Measurements from ENCODE around the gene PELI3.
A peak's percentile ranks its signal among the peaks of the same experiment; 100 is the strongest.
"Not testable (repeated sequence)": the region's sequence is repeated elsewhere in the genome, so short reads cannot be mapped to it uniquely, and the experiment has no call there.

The PELI3 gene, protein sequence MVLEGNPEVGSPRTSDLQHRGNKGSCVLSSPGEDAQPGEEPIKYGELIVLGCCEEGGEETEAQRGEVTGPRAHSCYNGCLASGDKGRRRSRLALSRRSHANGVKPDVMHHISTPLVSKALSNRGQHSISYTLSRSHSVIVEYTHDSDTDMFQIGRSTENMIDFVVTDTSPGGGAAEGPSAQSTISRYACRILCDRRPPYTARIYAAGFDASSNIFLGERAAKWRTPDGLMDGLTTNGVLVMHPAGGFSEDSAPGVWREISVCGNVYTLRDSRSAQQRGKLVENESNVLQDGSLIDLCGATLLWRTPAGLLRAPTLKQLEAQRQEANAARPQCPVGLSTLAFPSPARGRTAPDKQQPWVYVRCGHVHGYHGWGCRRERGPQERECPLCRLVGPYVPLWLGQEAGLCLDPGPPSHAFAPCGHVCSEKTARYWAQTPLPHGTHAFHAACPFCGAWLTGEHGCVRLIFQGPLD

DNA sequence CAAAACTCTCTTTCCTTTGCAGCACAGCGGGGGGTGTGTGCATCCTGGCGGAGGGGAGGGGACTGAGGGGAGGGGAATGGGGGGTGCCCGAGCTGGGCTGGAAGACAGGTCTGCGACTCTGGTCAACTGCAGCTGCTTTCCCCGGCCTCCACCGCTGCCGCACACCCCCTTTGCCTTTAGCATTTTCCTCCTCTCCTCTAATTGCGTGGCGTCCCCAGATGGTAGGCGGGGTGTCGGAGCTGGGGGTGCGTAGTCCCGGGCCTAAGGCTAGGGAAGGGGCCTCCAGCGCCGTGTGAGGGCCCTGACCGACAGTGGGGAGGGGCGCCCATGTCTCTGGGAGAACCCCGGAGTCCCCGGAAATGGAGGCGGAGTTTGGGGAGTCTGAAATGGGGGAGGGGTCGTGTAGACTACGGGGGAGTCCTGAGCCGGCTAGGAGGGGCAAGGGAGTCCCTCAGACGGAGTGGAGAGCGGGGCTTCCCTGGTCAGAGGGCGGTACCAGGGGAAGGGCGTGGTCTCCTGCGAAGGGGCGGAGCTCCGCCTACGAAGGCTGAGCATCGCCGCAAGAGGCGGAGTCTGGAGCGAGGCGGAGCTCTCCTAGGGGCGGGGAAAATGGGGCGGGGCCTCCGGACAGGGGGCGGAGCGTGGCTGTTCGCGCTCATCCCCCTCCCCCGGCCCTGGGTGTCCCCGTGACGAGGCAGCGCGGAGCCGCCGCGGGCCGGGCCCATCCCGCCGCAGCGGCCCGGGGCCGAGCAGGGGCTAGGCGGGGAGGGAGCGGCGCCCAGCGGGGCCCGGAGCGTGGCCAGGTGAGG is at the start of gene PELI3:
Gene PELI3 (plus strand): TSS at position 681 of the 809 bp plus-strand sequence. CDS start 1,224 bp downstream, outside the sequence.
- DNase-seq (ENCODE audit: low read depth), result peak; percentile 88

DNA sequence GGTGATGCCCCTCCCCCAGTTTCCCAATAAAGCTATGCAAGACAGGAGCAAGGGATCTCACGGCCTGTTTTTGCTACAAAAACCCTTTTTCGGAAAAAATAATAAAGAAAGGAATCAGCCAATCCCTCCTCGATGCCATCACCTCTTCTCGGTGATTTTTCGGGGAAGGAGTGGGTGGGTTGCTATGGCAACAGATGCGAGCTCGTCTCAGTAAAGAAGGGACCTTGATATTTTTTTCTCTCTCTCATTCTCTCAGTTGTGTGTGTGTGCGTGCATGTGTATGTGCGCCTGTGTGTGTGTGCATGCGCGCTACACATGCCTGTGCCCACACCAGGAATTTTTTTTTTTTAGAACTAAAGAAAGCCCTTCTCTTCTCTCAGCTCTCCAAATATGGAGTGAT is 49.7 kb upstream of the PELI3 start:
- DNase-seq (ENCODE audit: low read depth), result no peak

DNA sequence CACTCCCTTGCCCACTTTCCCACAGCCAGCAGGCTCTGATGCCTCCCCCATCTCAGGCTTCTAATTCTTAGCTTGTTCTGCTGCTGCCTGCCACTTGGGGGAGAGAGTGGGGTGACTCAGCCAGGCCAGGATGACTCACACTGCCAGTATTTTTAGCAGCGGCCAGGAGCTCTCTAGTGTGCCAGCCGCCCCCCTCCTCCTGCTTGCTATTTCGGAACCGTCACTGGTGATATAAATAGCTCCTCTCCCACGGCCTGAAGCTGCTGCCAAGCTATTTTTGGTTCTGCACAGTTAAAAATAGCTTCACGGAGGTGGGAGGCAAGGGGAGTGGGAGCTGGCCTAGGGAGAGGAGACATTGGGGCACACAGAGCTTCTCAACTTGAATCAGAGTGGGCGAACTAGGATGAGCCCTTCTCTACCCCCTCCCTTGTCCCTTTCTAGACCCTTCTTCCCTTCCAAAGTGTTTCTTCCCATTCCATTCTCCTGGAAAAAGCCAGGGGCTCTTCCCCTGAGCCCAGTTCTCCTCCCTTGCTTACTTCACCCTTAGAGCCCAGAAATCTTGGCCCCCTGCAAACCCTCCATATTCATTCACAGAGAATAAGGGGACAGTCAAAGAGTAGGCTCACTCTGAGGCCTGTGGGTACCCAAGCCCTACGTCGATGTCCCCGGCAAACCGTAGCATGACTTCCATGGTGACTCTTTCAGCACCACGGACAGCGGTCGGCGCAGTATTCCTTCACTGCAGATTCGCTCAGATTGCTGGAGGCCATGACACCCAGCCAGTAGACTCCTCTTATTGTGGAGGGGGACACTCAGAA is 48.3 kb upstream of the PELI3 start:
- peak; percentile 35 for DNase-seq (ENCODE audit: low read depth)

DNA sequence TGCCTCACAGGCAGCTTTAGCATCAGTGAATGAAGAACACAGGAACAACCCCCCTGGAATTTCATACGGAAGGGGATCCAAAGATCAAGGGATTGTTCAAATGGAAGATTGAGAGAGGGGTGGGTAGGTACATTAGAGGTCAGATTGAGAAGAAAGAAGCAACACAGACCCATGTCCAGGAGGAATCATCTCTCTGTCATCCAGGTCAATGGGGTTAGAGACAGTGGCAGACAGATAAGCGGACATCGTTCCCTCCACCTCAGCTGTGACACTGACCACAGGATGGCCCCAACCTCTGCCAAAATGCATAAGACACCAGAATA is 47.8 kb upstream of the PELI3 start:
- DNase-seq (ENCODE audit: low read depth), result no peak

DNA sequence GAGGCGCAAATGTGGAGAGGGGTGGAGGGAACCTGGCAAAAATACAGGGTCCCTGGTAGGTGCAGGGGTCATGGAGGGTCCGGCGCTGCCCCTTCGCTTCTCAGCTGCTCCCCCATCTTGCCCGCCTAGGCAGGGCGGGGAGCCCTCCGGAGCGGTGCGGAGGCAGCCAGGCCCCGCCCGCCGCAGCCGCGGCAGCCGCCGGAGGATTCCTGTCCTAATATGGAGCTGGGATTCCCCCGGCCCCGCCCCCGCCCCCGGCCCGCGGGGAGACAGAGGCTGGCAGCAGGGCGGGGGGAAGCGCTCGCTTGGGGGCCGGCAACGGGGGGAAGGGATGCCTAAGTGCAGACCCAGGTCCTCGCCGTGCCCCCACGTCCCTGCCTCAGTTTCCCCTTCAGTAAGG is 46.9 kb upstream of the PELI3 start:
- DNase-seq (ENCODE audit: low read depth), result no peak

DNA sequence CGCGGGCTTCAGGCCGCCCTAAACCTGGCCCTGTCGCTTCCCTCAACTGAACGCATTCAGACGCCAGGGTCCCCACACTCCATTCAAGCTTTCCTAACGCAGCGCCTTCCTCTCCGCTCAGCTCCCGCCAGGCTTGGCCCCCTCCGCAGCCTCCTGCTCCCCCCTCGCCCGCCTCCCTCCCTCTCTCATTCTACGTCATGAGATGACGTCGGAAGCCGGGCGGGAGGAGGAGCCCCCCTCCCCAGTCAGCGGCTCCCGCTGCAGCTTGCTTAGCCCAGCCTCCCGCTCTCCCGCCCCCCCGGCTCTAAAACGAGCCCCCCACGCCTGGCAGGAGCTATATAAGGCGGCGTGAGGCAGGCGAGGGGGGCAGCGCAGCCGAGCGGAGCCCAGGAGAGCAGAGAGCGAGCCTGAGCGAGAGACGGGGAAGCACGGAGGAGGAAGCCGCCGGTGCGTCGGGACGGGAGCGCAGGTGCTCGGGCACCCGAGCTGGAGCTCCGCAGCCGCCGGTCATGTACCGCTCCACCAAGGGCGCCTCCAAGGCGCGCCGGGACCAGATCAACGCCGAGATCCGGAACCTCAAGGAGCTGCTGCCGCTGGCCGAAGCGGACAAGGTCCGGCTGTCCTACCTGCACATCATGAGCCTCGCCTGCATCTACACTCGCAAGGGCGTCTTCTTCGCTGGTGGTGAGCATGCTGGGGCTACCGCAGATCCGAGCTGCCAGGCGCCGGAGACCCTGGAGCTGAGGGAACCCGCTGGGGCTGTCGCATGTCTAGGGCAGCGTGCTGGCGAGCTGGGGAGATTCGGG is 45.8 kb upstream of the PELI3 start, which contains the start of gene NPAS4:
Gene NPAS4 (plus strand): TSS at position 365 of the 806 bp plus-strand sequence. CDS start 145 bp downstream, at position 510.
- no peak for DNase-seq (ENCODE audit: low read depth)

DNA sequence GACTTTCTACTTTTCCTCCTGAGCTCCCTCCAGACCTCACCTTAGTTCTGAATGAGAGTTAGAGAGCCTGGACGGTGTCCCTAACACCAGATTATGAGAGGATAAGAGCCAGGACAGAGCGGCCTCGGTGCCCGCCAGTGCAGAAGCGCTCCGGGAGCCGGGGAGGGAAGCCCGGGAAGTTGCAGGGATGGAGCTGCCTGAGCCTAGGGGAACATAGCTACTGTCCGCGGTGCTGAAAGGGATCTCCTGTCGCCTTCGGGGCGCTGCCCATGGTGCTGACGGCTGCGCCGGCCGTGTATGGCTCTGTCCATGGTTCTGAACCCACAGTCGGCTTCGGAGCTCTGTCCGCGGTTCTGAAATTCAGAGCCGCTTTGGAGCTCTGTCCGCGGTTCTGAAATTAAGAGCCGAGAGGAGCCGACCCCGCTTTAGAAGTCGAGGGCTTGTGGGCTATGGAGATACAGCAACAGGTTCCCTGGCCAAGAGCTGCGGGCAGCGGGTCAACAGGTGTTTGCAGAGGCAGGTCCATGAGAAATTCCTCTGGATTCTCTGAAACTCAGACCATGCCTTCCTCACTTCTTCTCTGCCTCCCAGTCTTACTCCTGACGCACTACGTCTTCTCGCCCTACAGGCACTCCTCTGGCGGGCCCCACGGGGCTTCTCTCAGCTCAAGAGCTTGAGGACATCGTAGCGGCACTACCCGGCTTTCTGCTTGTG is 45.1 kb upstream of the PELI3 start:
- DNase-seq (ENCODE audit: low read depth), result peak; percentile 79

DNA sequence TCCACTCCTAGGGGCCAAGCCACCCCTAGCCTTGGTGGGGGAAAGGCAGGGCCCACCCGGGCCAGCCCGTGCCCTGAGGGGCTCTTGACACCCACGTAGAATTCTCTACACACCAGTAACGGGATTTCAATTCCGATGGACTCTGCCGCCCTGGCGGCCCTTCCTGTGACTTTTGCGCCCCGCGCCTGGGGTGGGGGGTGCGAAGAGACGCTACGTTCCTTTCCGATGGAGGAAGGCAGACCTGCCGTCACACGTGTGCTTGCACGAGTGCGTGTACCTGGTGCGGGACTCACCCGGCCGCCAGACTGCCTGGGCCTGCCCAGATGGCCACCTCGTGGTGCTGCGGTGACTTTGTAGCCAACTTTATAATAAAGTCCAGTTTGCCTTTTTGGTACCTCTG is 40.4 kb upstream of the PELI3 start:
- no peak for DNase-seq (ENCODE audit: low read depth)

DNA sequence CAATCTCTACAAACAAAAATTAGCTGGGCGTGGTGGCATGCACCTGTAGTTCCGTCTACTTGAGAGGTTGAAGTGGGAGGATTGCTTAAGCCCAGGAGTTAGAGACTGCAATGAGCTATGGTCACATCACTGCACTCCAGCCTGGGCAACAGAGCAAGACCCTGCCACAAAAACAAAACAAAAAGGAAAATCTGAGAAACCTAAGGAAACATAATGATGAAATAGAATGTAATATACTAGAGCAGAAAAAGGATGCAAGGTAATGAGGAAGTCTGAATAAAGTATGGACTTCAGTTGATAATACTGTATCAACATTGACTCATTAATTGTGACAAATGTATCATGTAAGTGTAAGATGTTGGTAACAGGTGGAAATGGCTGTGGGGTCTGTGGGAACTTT is 37.8 kb upstream of the PELI3 start:
- no peak for DNase-seq (ENCODE audit: low read depth)

DNA sequence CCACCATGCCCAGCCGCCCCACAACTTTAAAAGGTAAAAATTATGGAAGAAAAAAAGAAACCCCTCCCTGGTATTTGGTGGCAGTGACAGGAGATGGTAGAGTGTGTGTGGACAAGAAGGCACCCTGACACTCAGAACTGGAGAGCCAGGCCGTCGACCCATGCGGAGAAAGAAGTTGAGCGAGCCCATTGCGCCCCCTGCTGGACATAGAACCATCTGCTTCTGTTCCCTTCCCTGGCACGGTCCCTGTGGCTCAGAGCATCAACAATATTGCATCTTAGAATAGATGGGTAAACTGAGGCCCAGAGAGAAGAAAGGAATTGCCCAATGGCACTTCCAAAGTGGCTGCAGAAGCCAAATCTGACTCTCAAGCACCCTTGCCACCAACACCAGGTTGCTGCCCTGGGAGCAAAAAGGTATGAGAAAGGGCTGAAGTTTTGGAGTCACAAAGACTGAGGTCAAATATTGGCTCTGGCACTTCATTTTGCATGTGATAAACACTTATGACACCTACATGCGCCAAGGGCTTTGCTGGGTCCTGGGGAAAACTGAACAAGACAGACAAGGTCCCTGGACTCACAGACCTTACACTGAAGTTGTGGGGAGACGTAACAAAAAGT is 36.6 kb upstream of the PELI3 start:
- peak; percentile 59 for DNase-seq (ENCODE audit: low read depth)

DNA sequence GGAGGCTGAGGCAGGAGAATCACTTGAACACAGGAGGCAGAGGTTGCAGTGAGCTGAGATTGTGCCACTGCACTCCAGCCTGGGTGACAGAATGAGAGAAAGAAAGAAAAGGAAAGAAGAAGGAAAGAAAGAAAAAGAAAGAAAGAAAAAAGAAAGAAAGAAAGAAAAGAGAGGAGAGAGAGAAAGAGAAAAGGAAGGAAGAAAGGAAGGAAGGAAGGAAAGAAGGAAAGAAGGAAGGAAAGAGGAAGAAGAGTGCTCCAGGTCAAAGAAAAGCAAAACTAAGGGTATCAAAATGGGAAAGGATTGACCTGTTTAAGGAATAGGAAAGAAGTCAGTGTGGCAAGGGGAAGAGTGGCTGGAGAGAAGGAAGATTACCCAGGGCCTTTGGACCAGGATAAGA is 35.4 kb upstream of the PELI3 start:
- DNase-seq (ENCODE audit: low read depth), result not testable (repeated sequence)

DNA sequence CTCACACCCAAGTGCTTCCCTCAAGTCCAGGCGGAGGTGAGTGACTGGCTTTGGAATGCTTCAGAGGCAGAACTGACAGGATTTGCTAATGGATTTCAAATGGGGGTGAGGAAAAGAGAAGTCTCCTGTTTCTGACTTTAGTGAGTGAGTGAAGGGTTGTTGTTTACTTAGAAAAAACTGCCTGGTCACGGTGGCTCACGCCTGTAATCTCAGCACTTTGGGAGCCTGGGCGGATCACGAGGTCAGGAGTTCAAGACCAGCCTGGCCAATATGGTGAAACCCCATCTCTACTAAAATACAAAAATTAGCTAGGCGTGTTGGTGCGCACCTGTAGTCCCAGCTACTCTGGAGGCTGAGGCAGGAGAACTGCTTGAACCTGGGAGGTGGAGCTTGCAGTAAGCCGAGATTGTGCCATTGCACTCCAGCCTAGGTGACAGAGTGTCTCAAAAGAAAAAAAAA is 34.8 kb upstream of the PELI3 start:
- DNase-seq (ENCODE audit: low read depth), result not testable (repeated sequence)

DNA sequence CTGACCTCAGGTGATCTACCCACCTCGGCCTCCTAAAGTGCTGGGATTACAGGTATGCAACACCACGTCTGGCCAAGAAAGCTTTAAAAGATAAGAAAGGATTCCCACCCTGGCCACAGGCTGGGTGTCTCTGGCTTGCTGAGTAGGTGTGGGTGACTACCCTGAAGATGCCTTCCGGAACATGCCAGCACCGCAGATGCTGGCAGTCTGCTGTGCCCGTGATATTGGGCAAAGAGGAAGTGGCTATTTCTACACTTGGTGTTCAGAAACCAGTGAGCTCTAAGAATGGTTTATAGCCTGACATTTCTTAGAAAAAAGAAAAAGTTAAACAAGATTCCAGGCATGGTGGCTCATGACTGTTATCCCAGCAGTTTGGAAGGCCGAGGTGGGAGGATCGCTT is 34.1 kb upstream of the PELI3 start:
- no peak for DNase-seq (ENCODE audit: low read depth)

DNA sequence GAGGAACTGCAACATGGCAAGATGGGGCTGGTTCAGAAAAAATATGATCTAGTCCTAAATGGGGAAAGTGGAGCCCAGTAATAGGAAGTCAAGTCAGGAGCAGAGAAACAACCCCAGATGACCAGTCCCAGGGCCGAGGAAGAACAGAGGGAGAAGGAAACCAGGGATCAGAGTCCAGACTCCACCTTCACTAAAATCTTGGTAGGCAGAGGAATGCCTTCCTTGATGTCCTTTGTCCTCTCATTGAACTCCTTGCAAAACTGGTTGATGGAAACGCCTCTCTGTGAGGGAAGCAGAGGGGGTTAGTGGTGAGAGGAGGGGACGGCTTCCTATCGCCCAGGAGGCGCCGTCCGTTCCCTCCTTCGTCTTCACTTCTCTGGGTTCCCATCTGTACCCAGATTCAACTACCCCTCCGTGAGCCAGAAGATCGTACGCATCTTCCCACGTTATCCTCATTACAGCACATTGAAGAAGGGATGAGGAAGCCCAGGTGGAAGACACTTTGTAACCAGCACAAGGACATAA is 28.7 kb upstream of the PELI3 start:
- no peak for DNase-seq (ENCODE audit: low read depth)

DNA sequence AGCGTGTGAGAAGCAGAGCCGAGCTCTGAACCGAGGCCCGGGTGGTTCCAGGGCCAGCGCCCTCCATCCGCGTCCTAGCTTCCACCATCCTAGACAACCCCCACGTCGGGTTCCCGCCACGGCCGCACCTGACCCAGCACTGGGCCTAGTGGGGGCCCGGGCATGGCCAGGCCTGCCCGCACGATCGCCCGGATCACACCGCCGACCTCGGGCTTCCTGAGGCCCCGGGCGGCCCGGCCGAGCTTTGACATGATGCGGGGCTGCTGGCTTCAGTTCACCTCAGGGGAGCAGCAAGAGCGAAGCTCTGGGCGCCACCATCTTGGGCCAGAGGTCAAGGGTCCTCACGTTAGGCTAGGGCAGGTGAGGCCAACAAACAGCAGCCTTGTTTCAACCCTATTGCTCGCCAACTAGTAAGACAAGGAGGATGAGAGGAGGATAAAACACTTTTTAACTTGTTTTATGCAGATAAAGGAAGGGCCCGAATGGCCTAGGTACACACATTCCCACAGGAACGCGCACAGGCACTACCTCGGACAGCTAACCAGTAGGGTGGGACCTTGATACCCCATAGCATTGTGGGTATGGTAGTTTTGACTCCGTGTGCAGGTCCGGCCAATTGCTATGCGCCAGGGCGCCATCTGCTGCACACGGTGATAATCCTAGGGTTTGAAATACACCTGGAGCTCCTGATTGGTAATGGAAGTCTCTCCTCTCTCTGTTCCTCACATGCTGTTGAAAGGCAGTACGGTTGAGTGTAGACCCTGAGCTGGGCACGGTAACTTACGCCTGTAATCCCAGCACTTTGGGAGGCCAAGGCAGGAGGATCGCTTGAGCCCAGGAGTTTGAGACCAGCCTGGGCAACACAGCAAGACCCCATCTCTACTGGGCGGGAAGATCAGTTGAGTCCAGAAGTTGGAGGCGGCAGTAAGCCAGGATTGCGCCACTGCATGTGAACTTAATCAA is 27.9 kb upstream of the PELI3 start, which contains the start of gene MRPL11:
Gene MRPL11 (minus strand): TSS at position 345 of the 963 bp plus-strand sequence. CDS start 94 bp downstream, at position 251.
- peak; percentile 78 for DNase-seq (ENCODE audit: low read depth)

DNA sequence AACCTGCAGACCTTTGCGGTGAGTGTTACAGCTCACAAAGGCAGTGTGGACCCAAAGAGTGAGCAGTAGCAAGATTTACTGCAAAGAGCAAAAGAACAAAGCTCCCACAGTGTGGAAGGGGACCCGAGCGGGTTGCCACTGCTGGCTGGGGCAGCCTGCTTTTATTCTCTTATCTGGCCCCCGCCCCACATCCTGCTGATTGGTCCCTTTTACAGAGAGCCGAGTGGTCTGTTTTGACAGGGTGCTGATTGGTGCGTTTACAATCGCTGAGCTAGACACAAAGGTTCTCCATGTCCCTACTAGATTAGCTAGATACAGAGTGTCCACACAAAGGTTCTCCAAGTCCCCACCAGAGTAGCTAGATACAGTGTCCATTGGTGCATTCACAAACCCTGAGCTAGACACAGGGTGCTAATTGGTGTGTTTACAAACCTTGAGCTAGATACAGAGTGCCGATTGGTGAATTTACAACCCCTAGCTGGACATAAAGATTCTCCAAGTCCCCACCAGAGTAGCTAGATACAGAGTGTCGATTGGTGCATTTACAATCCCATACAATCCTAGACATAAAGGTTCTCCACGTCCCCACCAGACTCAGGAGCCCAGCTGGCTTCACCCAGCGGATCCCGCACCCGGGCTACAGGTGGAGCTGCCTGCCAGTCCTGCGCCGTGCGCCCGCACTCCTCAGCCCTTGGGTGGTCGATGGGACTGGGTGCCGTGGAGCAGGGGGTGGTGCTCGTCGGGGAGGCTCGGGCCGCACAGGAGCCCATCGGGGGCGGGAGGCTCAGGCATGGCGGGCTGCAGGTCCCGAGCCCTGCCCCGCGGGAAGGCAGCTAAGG is 26.4 kb upstream of the PELI3 start:
- DNase-seq (ENCODE audit: low read depth), result not testable (repeated sequence)

DNA sequence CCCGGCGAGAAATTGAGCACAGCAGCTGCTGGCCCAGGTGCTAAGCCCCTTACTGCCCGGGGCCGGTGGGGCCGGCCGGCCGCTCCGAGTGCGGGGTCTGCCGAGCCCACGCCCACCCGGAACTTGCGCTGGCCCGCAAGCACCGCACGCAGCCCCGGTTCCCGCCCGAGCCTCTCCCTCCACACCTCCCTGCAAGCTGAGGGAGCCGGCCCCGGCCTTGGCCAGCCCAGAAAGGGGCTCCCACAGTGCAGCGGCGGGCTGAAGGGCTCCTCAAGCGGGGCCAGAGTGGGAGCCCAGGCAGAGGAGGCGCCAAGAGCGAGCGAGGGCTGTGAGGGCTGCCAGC is 25.8 kb upstream of the PELI3 start:
- not testable (repeated sequence) for DNase-seq (ENCODE audit: low read depth)

DNA sequence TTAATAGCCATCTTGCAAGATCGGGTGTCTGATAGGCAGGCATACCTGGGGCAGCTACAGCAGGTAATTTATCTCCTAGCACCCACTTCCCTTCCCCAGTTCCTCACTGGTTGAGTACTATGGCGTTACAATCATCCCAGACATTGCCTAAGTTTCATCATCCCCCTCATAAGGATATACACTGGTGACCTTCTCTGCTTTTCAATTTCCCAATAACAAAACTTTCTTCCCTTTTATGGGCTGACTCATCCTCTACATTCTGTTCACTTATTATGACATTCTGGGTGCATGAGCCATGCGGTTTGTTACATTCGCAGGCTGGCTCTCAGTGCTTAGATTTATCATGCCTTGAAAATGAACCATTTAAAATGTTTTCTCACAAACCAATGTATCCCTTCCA is 23.1 kb upstream of the PELI3 start:
- no peak for DNase-seq (ENCODE audit: low read depth)
